Natural killer cell (primary cell): ENCODE measurements around the gene S1PR2. TPM values are rescaled to one million over a fixed set of nuclear protein-coding genes. Genes with fewer than 3 reads are reported as not detected.
A peak's percentile ranks its signal among the peaks of the same experiment; 100 is the strongest.

Experiments used
- ATAC-seq, 3 donors: fragments of 150-1000 bp in 2 of 3; fragments of 200-7000 bp in 1 of 3; cut with Tn5 transposase; 1 replicate in 1 of 3; 2 replicates in 2 of 3; pipeline ENCODE4 v1.10.0; 2021; ENCODE audit warnings: mild to moderate bottlenecking in 2 of 3, moderate library complexity in 2 of 3
- DNase-seq, 2 donors: peaks; one replicate each; pipeline versions ENCODE4 v3.0.0 to v3.0.0-alpha.2; 2013 to 2021; ENCODE audit warnings: mixed read lengths in 1 of 2
- H3K27ac ChIP-seq: one replicate; pipeline ENCODE4 v1.5.1; 2013; ENCODE audit warnings: mild to moderate bottlenecking, low read length
- H3K27me3 ChIP-seq: one replicate; pipeline ENCODE4 v1.6.1; 2013; ENCODE audit warnings: low read length; ENCODE audit not compliant: control insufficient read depth, insufficient read depth
- H3K36me3 ChIP-seq: one replicate; pipeline ENCODE4 v1.6.1; 2013; ENCODE audit warnings: low read length; ENCODE audit not compliant: control insufficient read depth, insufficient read depth
- H3K4me1 ChIP-seq: one replicate; pipeline ENCODE4 v1.6.1; 2013; ENCODE audit warnings: low read length; ENCODE audit not compliant: control insufficient read depth, insufficient read depth
- H3K4me3 ChIP-seq: one replicate; pipeline ENCODE4 v1.5.1; 2013; ENCODE audit warnings: low read length
- H3K9me3 ChIP-seq: one replicate; pipeline ENCODE4 v1.6.1; 2013; ENCODE audit warnings: low read length; ENCODE audit not compliant: control insufficient read depth, insufficient read depth
- H3K27ac Mint-ChIP-seq, 2 donors: one replicate each; pipeline ENCODE4 v1.8.0; 2022; ENCODE audit warnings: mild to moderate bottlenecking in 2 of 2, mixed read lengths in 2 of 2, moderate library complexity in 1 of 2
- H3K27me3 Mint-ChIP-seq, 2 donors: one replicate each; pipeline ENCODE4 v1.8.0; 2022; ENCODE audit warnings: low read depth in 2 of 2, mixed read lengths in 2 of 2
- H3K36me3 Mint-ChIP-seq: one replicate; pipeline ENCODE4 v1.8.0; 2022; ENCODE audit warnings: mixed read lengths
- H3K4me1 Mint-ChIP-seq, 2 donors: one replicate each; pipeline ENCODE4 v1.8.0; 2022; ENCODE audit warnings: mixed read lengths in 2 of 2
- H3K4me3 Mint-ChIP-seq: one replicate; pipeline ENCODE4 v1.8.0; 2022; ENCODE audit warnings: mild to moderate bottlenecking, moderate library complexity, mixed read lengths
- H3K9me3 Mint-ChIP-seq, 2 donors: one replicate each; pipeline ENCODE4 v1.8.0; 2022; ENCODE audit warnings: mixed read lengths in 2 of 2
- CTCF ChIP-seq: fragments of 200-600 bp; IDR thresholded peaks from one replicate; pipeline ENCODE4 v1.8.0; 2022; ENCODE audit warnings: antibody characterized with exemption
- WGBS: methylation state at CpG from one replicate; pipeline ENCODE4 v1.1.7; 2013; ENCODE audit warnings: missing lambda C conversion rate; ENCODE audit not compliant: insufficient coverage; 5-methylcytosine and 5-hydroxymethylcytosine counted together
- intact Hi-C: fragments of 100-400 bp; cut with micrococcal nuclease; formaldehyde crosslinking; loops from one replicate; pipeline ENCODE4 v1.14.2; 2022
- total RNA-seq, 4 donors: library from RNA; stranded (reverse); fragments of 120-200 nt in 1 of 4; gene quantifications; one replicate each; pipeline versions ENCODE4 v1.2.3 to v1.2.4, GENCODE V29; 2013 to 2022

Gene S1PR2
- total RNA-seq, 3 donors from 2014 or later (not counting 1 experiment from before 2014, with no cell fraction given) = 6.8 to 12.6 (median 9.5) TPM

GRCh38 chr19:10235003-10235402, 3.9 kb upstream of the S1PR2 start:
- no peak overlapping the region for H3K4me3 ChIP-seq
- intact Hi-C loops = no loop called here
- no peaks in the 10 kb centered on the region for H3K36me3 ChIP-seq
- TF ChIP-seq CTCF = no peak
- no peaks in the 10 kb centered on the region for H3K9me3 ChIP-seq
- peak overlapping the region; percentile 71 for H3K27ac ChIP-seq
- Mint-ChIP-seq H3K9me3 (no peaks in the 10 kb centered on the region), H3K4me3 (peak overlapping the region; percentile 40), H3K4me1 (peaks cover 10 to 18% of the 10 kb centered on the region in 2 donors), H3K27ac (peak overlapping the region; percentile 99 to 100), H3K27me3 (no peaks in the 10 kb centered on the region), H3K36me3 (no peaks in the 10 kb centered on the region)
- no peak for DNase-seq
- no peaks in the 10 kb centered on the region for H3K27me3 ChIP-seq
- H3K4me1 ChIP-seq = peaks cover 42% of the 10 kb centered on the region
- ATAC-seq = no peak
- WGBS = 100% methylated on average over 1 of the region's 4 CpGs

GRCh38 chr19:10233946-10234345, 2.8 kb upstream of the S1PR2 start:
- Mint-ChIP-seq H3K27ac (no peak overlapping the region), H3K9me3 (no peaks in the 10 kb centered on the region)
- intact Hi-C loops = loop anchor here (5.0 kb wide), 1 partner anchor 302 kb away; no protein-coding TSS in a partner anchor

GRCh38 chr19:10231612-10232228, 589 bp upstream of the S1PR2 start:
- Histone ChIP-seq H3K9me3 (no peaks in the 10 kb centered on the region), H3K4me1 (peaks cover 52% of the 10 kb centered on the region), H3K27ac (peak overlapping the region; percentile 86), H3K4me3 (peak overlapping the region; percentile 88), H3K36me3 (no peaks in the 10 kb centered on the region), H3K27me3 (no peaks in the 10 kb centered on the region)
- peak overlapping the region; percentile 92 for H3K4me3 Mint-ChIP-seq
- ATAC-seq (no peak), DNase-seq (no peak)
- TF ChIP-seq CTCF = no peak
- intact Hi-C loops = loop anchor here (2.0 to 5.0 kb wide), 2 partner anchors 37 to 299 kb away; partner anchors contain the start of gene DNMT1
- no peaks in the 10 kb centered on the region for H3K27me3 Mint-ChIP-seq
- WGBS = 82% methylated on average over 8 of the region's 8 CpGs
- H3K27ac Mint-ChIP-seq = peak overlapping the region; percentile 78 to 88
- H3K36me3 Mint-ChIP-seq = no peaks in the 10 kb centered on the region
- H3K9me3 Mint-ChIP-seq = no peaks in the 10 kb centered on the region
- H3K4me1 Mint-ChIP-seq = peaks cover 16 to 24% of the 10 kb centered on the region in 2 donors

More at GRCh38 chr19:10233946-10234345, 2.8 kb upstream of the S1PR2 start:
- ATAC-seq (no peak), DNase-seq (no peak)
- Histone ChIP-seq H3K4me1 (peaks cover 52% of the 10 kb centered on the region), H3K9me3 (no peaks in the 10 kb centered on the region), H3K4me3 (no peak overlapping the region), H3K36me3 (no peaks in the 10 kb centered on the region), H3K27me3 (no peaks in the 10 kb centered on the region), H3K27ac (no peak overlapping the region)
- H3K4me1 Mint-ChIP-seq = peaks cover 16 to 27% of the 10 kb centered on the region in 2 donors
- no peaks in the 10 kb centered on the region for H3K27me3 Mint-ChIP-seq
- H3K4me3 Mint-ChIP-seq = no peak overlapping the region
- TF ChIP-seq CTCF = no peak
- no peaks in the 10 kb centered on the region for H3K36me3 Mint-ChIP-seq
- WGBS = 89% methylated on average over 4 of the region's 4 CpGs
